SU-DHL-6 (cell line): ENCODE data around the gene PDF.

Experiments used
- CTCF ChIP-seq: fragments of 200-600 bp; sonication (generic); IDR thresholded peaks from one replicate; pipeline ENCODE4 v1.5.1; 2017; ENCODE audit warnings: antibody characterized with exemption, mild to moderate bottlenecking, low read length, moderate library complexity; ENCODE audit not compliant: insufficient read depth, poor library complexity, severe bottlenecking
- EZH2phosphoT487 ChIP-seq: fragments of 200-600 bp; sonication (generic), shearing (Covaris generic); conservative IDR thresholded peaks from 2 replicates; pipeline ENCODE4 v1.6.1; 2018; ENCODE audit warnings: mild to moderate bottlenecking, antibody characterized with exemption, low read length, moderate library complexity, mixed read lengths

- TF ChIP-seq CTCF = no peak
- no peak for TF ChIP-seq EZH2phosphoT487
These were observed 4.3 kb upstream of the PDF start for GRCh38 chr16:69334696-69335095.
